Measurements from ENCODE around the gene HOXD4. TPM values are rescaled to one million over a fixed set of nuclear protein-coding genes. Genes with fewer than 3 reads are reported as not detected.

Gene HOXD4
- total RNA-seq (2014; rRNA removed; shearing (Covaris generic)): 1.5 and 2.5 TPM in 2 replicates

GRCh38 chr2:176151442-176152287 is at the start of gene HOXD4:
TSS of gene HOXD4 (plus strand) at chr2:176151550. CDS start at chr2:176151634, 84 bp downstream.
- DNase-seq (ENCODE audit: low read depth): no peak

DNA sequence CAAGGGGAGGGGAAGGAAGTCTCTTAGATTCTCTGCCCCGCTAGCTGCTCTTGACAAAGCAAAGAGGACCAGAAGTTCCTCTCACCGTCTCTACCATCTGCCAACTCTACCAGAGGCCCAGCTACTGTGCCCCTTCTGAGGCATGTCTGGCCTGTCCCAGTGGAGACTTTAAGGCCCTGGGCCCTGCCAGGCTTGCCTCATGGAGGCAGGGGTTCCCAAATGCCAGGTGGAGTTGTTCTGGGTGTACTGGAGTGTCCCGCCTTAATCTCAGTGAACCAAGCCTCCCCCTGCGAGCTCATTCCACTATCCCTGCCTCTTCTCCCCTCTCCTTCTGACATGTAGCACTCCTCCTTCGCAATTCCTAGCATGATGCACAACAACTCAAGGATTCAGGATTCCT is 49.5 kb upstream of the HOXD4 start:
- DNase-seq (ENCODE audit: low read depth): no peak

DNA sequence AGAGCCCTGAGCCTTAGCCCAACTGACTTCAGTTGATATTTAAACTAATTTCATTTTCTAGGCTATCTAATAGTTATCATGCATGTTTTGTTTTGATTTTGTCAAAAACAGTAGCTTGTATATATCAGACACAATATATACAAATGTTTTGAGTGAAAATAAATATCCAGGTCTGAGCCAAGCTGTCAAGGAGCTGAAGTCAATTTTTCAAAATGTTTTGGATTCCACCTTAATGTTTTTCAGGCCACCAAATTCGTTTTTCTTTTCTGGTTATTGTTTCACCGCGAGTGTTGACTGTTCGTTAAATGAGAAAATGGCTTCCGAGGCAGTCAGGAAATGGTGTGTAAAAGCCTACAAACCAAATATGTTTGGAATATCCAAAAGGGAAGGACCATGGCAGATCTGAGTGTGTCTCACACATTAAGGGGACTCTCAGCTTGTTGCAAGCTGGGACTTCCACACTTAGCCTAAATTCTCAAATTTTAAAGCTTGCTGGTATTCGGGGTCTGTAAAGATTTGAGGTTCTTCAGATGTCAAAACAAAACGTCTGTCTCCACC is 49.0 kb upstream of the HOXD4 start:
- DNase-seq (ENCODE audit: low read depth): no peak

- no peak for DNase-seq (ENCODE audit: low read depth)
These were observed 48.2 kb upstream of the HOXD4 start for GRCh38 chr2:176103194-176103593.

DNA sequence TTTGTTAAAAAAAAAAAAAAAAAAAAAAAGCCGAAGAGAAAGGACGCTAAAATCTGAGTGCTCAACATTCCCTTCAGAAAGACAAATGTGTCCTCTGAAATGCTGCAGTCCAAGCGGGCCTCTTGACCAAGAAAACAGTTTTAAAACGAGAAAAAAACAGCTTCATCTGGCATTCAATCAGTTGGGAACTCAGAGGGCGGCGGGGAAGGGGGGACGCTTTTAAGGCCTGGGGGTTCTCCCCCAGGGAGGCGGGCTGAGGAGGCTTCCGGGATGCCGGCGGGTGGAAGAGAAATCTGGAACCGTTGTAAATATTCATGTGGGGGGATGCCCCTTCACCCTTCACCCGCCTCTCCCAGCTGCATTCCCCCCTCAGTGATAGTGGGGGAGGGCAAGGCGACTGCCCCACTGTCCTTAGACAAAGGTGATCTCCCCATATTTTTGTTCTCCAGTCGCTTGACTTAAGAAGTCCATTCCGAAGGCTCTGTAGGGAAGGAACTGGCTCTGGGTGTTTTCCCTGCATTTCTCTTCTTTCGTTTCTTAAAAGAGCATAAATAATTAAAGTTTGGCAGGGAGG is 47.5 kb upstream of the HOXD4 start:
- no peak for DNase-seq (ENCODE audit: low read depth)

DNA sequence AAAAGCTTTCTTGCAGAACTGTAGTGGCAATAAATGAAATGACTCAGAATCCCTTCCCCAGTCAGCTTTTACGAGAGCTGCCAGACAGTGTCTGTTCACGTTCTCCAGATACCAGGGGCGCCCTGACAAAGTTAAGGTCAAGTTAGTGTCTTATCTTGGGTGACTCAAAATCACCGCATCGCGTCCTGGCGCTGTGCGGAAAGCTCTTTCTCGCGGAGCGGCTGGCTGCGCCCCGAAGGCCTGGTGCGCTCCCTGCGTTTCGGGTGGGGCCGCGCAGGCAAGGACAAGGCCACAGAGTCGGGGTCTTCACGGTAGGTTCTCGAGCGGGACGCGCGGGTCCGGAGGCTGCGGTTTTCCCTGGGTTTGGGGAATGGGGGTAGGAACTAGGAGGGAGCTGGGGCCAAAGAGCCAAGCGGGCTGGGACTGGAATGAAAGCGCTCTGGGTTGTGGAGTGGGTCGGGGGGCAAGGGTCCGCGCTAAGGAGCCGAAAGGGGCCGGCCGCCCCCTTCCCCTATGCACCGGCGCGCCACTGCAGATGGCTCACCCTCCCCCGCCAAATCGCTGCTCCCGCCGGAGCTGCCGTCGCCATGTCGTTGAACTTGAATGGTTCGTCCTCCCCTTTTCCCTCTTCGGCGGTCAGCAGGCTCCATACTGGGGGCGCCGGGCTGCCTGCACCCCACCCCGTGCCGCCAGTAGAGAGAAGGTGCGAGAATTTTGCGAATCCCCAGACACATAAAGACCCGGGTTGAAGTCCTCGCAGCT is 46.9 kb upstream of the HOXD4 start:
- DNase-seq (ENCODE audit: low read depth): peak; percentile 89

DNA sequence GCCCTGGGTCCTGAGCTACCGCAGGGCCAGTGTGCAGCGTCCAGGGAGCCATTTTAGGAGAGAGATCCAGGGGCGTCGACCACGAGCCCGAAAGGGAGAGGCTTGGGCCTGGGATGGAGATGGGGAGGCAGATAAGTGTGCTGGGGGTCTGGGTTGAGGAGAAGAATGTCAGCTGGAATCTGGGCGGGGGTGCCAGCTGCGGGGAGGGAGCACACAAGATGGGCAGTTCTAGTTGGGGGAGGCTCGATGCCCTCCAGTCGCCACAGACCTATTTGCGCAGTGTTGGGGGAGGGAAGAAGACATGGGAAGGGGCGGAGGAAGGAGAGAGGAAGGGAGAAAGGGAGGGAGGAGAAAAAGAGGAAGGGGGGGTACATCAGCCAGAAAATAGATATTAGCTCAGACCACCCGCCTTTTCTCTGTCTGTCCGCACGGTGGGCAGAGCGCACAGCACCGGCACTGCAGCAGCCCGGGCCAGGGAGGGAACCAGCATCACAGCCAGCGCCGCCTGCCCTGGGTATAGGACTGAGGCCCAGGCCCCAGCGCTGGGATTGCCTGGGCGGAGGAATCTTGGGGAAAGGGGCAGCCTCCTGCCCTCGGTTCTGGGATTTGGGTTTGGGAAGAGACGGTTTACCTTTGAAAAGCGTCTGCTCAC is 46.1 kb upstream of the HOXD4 start:
- no peak for DNase-seq (ENCODE audit: low read depth)

- no peak for DNase-seq (ENCODE audit: low read depth)
These were observed 45.4 kb upstream of the HOXD4 start for GRCh38 chr2:176105730-176106580.

GRCh38 chr2:176106581-176107539 is 44.5 kb upstream of the HOXD4 start, which contains the start of gene HOXD11:
TSS of gene HOXD11 (plus strand) at chr2:176107280. CDS start at chr2:176107356, 76 bp downstream.
- peak; percentile 74 for DNase-seq (ENCODE audit: low read depth)

GRCh38 chr2:176107731-176108181 is 43.6 kb upstream of the HOXD4 start:
- DNase-seq (ENCODE audit: low read depth): peak; percentile 47

DNA sequence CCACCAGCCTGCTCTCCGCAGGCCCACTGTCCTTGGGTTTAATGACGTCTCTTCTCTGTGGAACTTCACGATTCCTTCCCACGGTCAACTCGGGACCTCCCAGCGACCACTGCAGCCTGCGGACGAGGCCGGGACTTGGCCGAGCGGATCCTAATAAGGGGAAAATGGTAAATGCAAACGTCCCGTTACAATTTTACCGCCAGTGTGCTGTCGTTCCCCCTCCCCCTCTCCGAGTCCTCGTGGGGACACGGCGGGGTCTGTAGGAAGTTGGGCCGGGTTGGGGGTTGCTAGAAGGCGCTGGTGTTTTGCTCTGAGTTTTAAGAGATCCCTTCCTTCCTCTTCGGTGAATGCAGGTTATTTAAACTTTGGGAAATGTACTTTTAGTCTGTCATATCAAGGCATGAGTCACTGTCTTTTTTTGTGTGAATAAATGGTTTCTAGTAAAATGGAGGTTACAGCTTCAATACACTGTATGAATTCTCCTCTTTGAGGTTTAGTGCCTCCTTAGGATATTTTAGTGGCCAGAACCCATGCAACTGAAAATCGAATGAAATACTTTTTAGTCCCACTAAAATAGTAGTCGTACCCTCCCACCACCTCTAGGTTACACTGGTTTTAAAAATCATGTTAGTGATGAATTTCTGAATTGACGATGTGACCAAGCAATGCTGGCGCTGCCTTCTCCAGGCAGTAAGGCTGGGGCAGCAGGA is 42.0 kb upstream of the HOXD4 start:
- DNase-seq (ENCODE audit: low read depth): no peak

GRCh38 chr2:176109946-176110345 is 41.4 kb upstream of the HOXD4 start:
- no peak for DNase-seq (ENCODE audit: low read depth)

DNA sequence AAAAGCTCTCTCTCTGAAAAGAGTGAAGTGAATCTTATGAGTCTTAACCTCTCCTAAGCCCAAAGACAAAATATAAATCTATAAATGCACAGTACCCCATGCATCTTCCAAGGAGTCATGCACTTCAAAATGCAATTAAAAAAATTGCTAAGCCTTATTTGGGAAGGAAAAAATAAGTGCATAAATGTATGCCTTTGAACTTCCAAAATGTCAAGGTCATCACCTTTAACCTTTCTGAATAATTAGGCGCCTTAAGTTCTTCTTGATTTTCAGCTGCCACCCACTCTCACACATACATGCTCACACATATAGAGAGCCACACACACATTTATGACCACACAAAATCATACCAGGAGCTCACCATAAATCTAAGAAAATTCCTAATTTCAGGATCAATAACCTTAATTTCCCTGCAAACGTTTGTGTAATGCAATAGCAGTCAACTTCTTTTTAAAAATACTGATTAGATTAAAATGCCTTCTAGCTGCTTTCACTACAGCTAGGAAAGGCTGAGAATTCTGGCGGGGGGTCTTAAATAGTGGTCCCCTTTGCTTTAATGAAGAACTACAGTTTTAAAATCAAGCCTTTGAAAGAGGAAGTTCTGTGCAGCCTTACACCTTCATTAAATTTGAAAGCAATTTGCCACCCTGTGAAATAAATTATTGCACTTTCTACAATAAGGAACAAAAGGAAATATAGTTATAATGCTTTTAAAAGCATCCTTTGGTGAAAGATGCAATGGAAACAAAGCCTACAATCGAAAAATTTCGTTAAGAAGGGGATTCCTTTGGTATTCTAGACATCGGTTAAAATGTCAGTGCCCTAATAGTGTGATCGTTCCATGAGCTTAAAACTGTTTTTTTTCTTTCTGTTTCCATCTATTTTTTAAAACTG is 40.7 kb upstream of the HOXD4 start:
- no peak for DNase-seq (ENCODE audit: low read depth)

DNA sequence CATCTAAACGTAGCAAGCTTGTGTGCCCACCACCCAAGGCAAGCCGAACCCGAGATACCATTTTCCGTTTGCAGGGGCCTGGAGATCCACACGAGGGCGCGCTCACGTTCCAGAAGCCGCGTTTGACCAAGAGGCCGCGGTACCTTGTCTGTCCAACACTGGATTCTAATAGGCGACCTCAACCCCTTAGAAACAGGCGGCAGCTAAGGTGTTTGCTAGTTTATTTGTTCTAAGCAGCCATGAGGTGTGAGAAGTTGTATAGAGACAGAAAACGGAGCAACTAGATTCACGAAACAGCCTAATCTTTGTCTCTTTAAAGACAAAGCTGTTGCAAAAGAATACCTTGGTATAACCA is 40.1 kb upstream of the HOXD4 start:
- peak; percentile 69 for DNase-seq (ENCODE audit: low read depth)

DNA sequence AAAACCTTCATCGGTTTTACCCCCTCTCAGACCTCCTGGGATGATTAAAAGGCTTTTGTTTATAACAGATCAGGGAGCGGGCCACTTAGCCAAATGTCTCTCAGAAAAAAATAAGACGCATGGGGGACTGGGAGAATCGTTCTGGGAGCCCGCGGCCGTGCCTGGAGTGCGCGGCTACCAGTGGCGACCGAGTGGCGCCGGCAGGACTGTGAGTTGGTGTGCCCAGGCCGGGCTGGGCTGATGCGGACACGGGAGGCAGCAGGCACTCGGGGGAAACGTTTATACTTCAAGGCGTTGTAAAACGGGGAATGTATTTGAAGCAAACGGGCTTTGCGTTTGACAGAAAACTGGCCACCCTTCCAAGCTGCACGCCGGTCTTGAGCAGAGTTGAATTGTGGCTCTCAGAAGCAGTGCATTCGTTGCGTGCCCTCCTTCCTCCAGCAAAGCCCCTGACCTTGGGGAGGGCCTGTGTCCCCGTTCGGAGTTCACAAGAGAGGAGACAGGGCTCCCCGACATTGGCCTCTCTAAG is 39.4 kb upstream of the HOXD4 start:
- DNase-seq (ENCODE audit: low read depth): no peak

- DNase-seq (ENCODE audit: low read depth): no peak
These were observed 38.7 kb upstream of the HOXD4 start for GRCh38 chr2:176112375-176113302.
